HCT116 (cell line): ENCODE data around the gene TTC23. TPM values are rescaled to one million over a fixed set of nuclear protein-coding genes. Genes with fewer than 3 reads are reported as not detected.

Source experiments
- ATAC-seq: fragments of 200-7000 bp; cut with Tn5 transposase; 2 replicates; pipeline ENCODE4 v1.9.1; 2020; ENCODE audit warnings: mild to moderate bottlenecking, moderate library complexity
- BruUV-seq: library from RNA; stranded (reverse); fragments of 400-500 nt; replicated peaks from 2 replicates; lab custom pipeline; 2021; lab: Mats Ljungman, UMichigan
- CTCF ChIA-PET: fragments of 300-600 bp; sonication (Branson Sonifier 250); formaldehyde crosslinking; loops from one replicate; lab custom pipeline; 2021; ENCODE audit warnings: antibody characterized with exemption; lab: Charles Lee
- POLR2A ChIA-PET: fragments of 300-600, 350-600 bp; sonication (Branson Sonifier 250); formaldehyde crosslinking; loops from one replicate; lab custom pipeline; 2021; ENCODE audit warnings: antibody characterized with exemption; lab: Charles Lee
- RAD21 ChIA-PET, 2 experiments: fragments of 300-600 bp; sonication (Branson Sonifier 250); formaldehyde crosslinking; loops; one replicate each; lab custom pipeline; 2023; ENCODE audit warnings: low total read pairs in 2 of 2; ENCODE audit not compliant: uncharacterized antibody in 2 of 2, unreplicated experiment in 2 of 2, low non-redundant PET in 1 of 2; lab: Charles Lee
- DNase-seq: peaks from one replicate; pipeline ENCODE4 v3.0.0-alpha.2; 2010; ENCODE audit warnings: low read depth, low spot score
- H2AFZ ChIP-seq: fragments of 200-600 bp; shearing (Covaris generic), sonication (generic); 2 replicates; pipeline ENCODE4 v1.6.1; 2017; ENCODE audit warnings: low read depth, mixed run types, mixed read lengths, antibody characterized with exemption, low read length; ENCODE audit not compliant: poor library complexity, severe bottlenecking
- H3K27ac ChIP-seq: 2 replicates; pipeline ENCODE4 v1.5.1; 2012; ENCODE audit warnings: low read depth, low read length
- H3K27me3 ChIP-seq: fragments of 200-600 bp; sonication (generic); 2 replicates; pipeline ENCODE4 v1.6.1; 2016; ENCODE audit warnings: mixed run types, low read length, mixed read lengths; ENCODE audit not compliant: insufficient read depth
- H3K36me3 ChIP-seq, 2 experiments: fragments of 200-500 bp in 1 of 2; fragments of 200-600 bp in 1 of 2; sonication (Bioruptor generic) in 1 of 2; sonication (generic) in 1 of 2; 2 replicates each; pipeline versions ENCODE4 v1.5.1 to v1.6.1; 2014 to 2016; ENCODE audit warnings: low read length in 2 of 2, inconsistent platforms in 1 of 2, mixed read lengths in 1 of 2, mixed run types in 1 of 2; ENCODE audit not compliant: insufficient read depth in 2 of 2, control insufficient read depth in 1 of 2
- H3K4me1 ChIP-seq, 2 experiments: fragments of 200-600 bp in 1 of 2; sonication (generic) in 1 of 2; 2 replicates each; pipeline versions ENCODE4 v1.5.1 to v1.6.1; 2012 to 2017; ENCODE audit warnings: low read length in 2 of 2, inconsistent platforms in 1 of 2, mild to moderate bottlenecking in 1 of 2, mixed read lengths in 1 of 2, mixed run types in 1 of 2, moderate library complexity in 1 of 2; ENCODE audit not compliant: insufficient read depth in 2 of 2, control insufficient read depth in 1 of 2
- H3K4me2 ChIP-seq: fragments of 200-600 bp; sonication (generic); 2 replicates; pipeline ENCODE4 v1.6.1; 2017; ENCODE audit warnings: mixed run types, low read length, mixed read lengths
- H3K4me3 ChIP-seq, 2 experiments: fragments of 200-600 bp in 1 of 2; sonication (generic) in 1 of 2; replicated peaks in 1 of 2; 2 replicates each; pipeline ENCODE4 v1.5.1; 2011 to 2016; ENCODE audit warnings: low read length in 2 of 2, control low read depth in 1 of 2, low read depth in 1 of 2, mild to moderate bottlenecking in 1 of 2, mixed read lengths in 1 of 2, mixed run types in 1 of 2
- H3K79me2 ChIP-seq: fragments of 200-600 bp; sonication (generic); 2 replicates; pipeline ENCODE4 v1.6.1; 2017; ENCODE audit warnings: mild to moderate bottlenecking, mixed run types, low read length, moderate library complexity, mixed read lengths; ENCODE audit not compliant: insufficient read depth
- H3K9ac ChIP-seq: fragments of 200-600 bp; sonication (generic); 2 replicates; pipeline ENCODE4 v1.6.1; 2016; ENCODE audit warnings: low read length, mixed read lengths
- H3K9me2 ChIP-seq: fragments of 200-600 bp; sonication (generic), shearing (Covaris generic); 2 replicates; pipeline ENCODE4 v1.6.1; 2017; ENCODE audit warnings: mixed run types, mild to moderate bottlenecking, moderate library complexity; ENCODE audit not compliant: insufficient read depth
- H3K9me3 ChIP-seq, 2 experiments: fragments of 200-500 bp in 1 of 2; fragments of 200-600 bp in 1 of 2; sonication (Bioruptor generic) in 1 of 2; sonication (generic) in 1 of 2; 2 replicates each; pipeline ENCODE4 v1.6.1; 2014 to 2017; ENCODE audit warnings: low read length in 2 of 2, mixed read lengths in 2 of 2, inconsistent platforms in 1 of 2, low read depth in 1 of 2, mild to moderate bottlenecking in 1 of 2, mixed run types in 1 of 2, moderate library complexity in 1 of 2; ENCODE audit not compliant: control insufficient read depth in 1 of 2, insufficient read depth in 1 of 2
- H4K20me1 ChIP-seq: fragments of 200-600 bp; sonication (generic), shearing (Covaris generic); 2 replicates; pipeline ENCODE4 v1.6.1; 2017; ENCODE audit warnings: mixed run types, mild to moderate bottlenecking, moderate library complexity; ENCODE audit not compliant: insufficient read depth
- ATF3 ChIP-seq: IDR thresholded peaks from 2 replicates; pipeline ENCODE4 v1.6.1; 2012
- EGR1 ChIP-seq: IDR thresholded peaks from 2 replicates; pipeline ENCODE4 v1.6.1; 2012; ENCODE audit warnings: low read depth
- FOSL1 ChIP-seq: IDR thresholded peaks from 2 replicates; pipeline ENCODE4 v1.6.1; 2012; ENCODE audit warnings: low read depth
- POLR2AphosphoS5 ChIP-seq: IDR thresholded peaks from 2 replicates; pipeline ENCODE4 v1.6.1; 2011; ENCODE audit warnings: mild to moderate bottlenecking, low read depth, low read length, moderate library complexity
- RAD21 ChIP-seq: IDR thresholded peaks from 2 replicates; pipeline ENCODE4 v1.6.1; 2012; ENCODE audit warnings: low read depth, mild to moderate bottlenecking
- SIN3A ChIP-seq: IDR thresholded peaks from 2 replicates; pipeline ENCODE4 v1.6.1; 2012; ENCODE audit warnings: low read depth
- SRF ChIP-seq: IDR thresholded peaks from 2 replicates; pipeline ENCODE4 v1.6.1; 2012; ENCODE audit warnings: low read depth
- TCF7L2 ChIP-seq: IDR thresholded peaks from 2 replicates; pipeline ENCODE4 v1.7.0; 2011; ENCODE audit warnings: borderline replicate concordance, inconsistent platforms; ENCODE audit not compliant: insufficient read depth, insufficient read length; ENCODE audit errors: extremely low read depth
- ZBTB33 ChIP-seq: IDR thresholded peaks from 2 replicates; pipeline ENCODE4 v1.6.1; 2011; ENCODE audit warnings: mild to moderate bottlenecking, low read length, moderate library complexity; ENCODE audit not compliant: insufficient replicate concordance; ENCODE audit errors: extremely low read depth
- ZFX ChIP-seq: fragments of 450-650 bp; IDR thresholded peaks from 2 replicates; pipeline ENCODE4 v1.6.1; 2017
- ZNF274 ChIP-seq: fragments of 200-500 bp; sonication (Bioruptor generic); IDR thresholded peaks from 2 replicates; pipeline ENCODE4 v1.6.1; 2014; ENCODE audit warnings: mild to moderate bottlenecking, low read depth, low read length, inconsistent platforms
- intact Hi-C: fragments of 100-400 bp; cut with micrococcal nuclease; formaldehyde crosslinking; loops from 2 replicates; pipeline ENCODE4 v1.10.0; 2022
- total RNA-seq: library from RNA; stranded (reverse); gene quantifications from one replicate; pipeline ENCODE4 v1.2.1, GENCODE V29; 2021; ENCODE audit not compliant: unreplicated experiment

The TTC23 gene
- total RNA-seq, 1 experiment from 2014 or later: 10.2 TPM

- Histone ChIP-seq H3K27ac (no peak overlapping the region), H4K20me1 (no peaks in the 10 kb centered on the region), H3K9ac (no peak overlapping the region), H3K9me2 (no peaks in the 10 kb centered on the region), H3K4me2 (no peak overlapping the region), H3K36me3 (no peaks in the 10 kb centered on the region), H3K4me3 (no peak overlapping the region), H3K9me3 (no peaks in the 10 kb centered on the region), H3K4me1 (peaks cover 3 to 12% of the 10 kb centered on the region in 2 experiments; a peak in 3 of 4 replicates), H2AFZ (peak overlapping the region; percentile 95), H3K27me3 (no peaks in the 10 kb centered on the region), H3K79me2 (no peaks in the 10 kb centered on the region)
- DNase-seq: no peak
- BruUV-seq: no TSS peak
- intact Hi-C loops: loop anchor here (1.0 to 10.0 kb wide), 3 partner anchors 114 to 655 kb away; partner anchors contain the start of gene LRRC28
- CTCF ChIA-PET: interaction anchor here (1.4 to 2.3 kb wide), 4 partner anchors 24 to 173 kb away, joined by 3 to 7 read pairs (median 4); no protein-coding TSS in a partner anchor
- POLR2A ChIA-PET: no interaction called here
- RAD21 ChIA-PET: interaction anchor here in 1 of 2 experiments (1.1 kb wide), 1 partner anchor 112 kb away, joined by 3 read pairs; no protein-coding TSS in a partner anchor
- no peak for TF ChIP-seq EGR1
- TF ChIP-seq FOSL1: no peak
- TF ChIP-seq ZNF274: no peak
- ATAC-seq: no peak
These were observed 149.7 kb downstream of the TTC23 start for GRCh38 chr15:99099661-99100060.

GRCh38 chr15:99098991-99099390 lies 150.4 kb downstream of the TTC23 start:
- POLR2A ChIA-PET: no interaction called here
- H3K79me2 ChIP-seq: no peaks in the 10 kb centered on the region
- no peaks in the 10 kb centered on the region for H3K9me2 ChIP-seq
- H3K27ac ChIP-seq: no peak overlapping the region
- no peak overlapping the region for H3K4me2 ChIP-seq
- intact Hi-C loops: no loop called here
- H3K9me3 ChIP-seq: no peaks in the 10 kb centered on the region
- no peak for TF ChIP-seq SIN3A
- no peak for TF ChIP-seq POLR2AphosphoS5
- no peak for TF ChIP-seq ZBTB33
- TF ChIP-seq ZFX: no peak
- TF ChIP-seq ATF3: no peak
- no peak for TF ChIP-seq RAD21
- no peak for TF ChIP-seq SRF
- no peak for TF ChIP-seq TCF7L2
- no peak overlapping the region for H3K9ac ChIP-seq
- H3K36me3 ChIP-seq: no peaks in the 10 kb centered on the region
- no peak overlapping the region for H3K4me3 ChIP-seq
- DNase-seq (no peak), ATAC-seq (no peak)
- RAD21 ChIA-PET: interaction anchor here in 1 of 2 experiments (1.1 kb wide), 1 partner anchor 113 kb away, joined by 3 read pairs; no protein-coding TSS in a partner anchor
- no peaks in the 10 kb centered on the region for H4K20me1 ChIP-seq
- H3K27me3 ChIP-seq: no peaks in the 10 kb centered on the region
- H3K4me1 ChIP-seq: peaks cover 3 to 12% of the 10 kb centered on the region in 2 experiments; a peak in 3 of 4 replicates
- BruUV-seq: no TSS peak
- no peak overlapping the region for H2AFZ ChIP-seq
- CTCF ChIA-PET: no interaction called here
